AG10803 (cell line): Measurements from ENCODE around the gene CFAP99.

Source experiments
- DNase-seq: peaks from one replicate; pipeline ENCODE4 v3.0.0; 2010; ENCODE audit warnings: low read depth
- H3K4me3 ChIP-seq: 2 replicates; pipeline ENCODE4 v1.5.1; 2011; ENCODE audit warnings: mild to moderate bottlenecking, low read length, control low read depth
- TF ChIP-seq, protein P1 (sequence below): conservative IDR thresholded peaks from 2 replicates; pipeline ENCODE4 v1.5.1; 2011; ENCODE audit warnings: mild to moderate bottlenecking, low read length, control low read depth, inconsistent platforms

Gene CFAP99

GRCh38 chr4:2412534-2412884 lies 6.2 kb upstream of the CFAP99 start:
- H3K4me3 ChIP-seq, result peak overlapping the region; percentile 54
- TF ChIP-seq, protein P1, sequence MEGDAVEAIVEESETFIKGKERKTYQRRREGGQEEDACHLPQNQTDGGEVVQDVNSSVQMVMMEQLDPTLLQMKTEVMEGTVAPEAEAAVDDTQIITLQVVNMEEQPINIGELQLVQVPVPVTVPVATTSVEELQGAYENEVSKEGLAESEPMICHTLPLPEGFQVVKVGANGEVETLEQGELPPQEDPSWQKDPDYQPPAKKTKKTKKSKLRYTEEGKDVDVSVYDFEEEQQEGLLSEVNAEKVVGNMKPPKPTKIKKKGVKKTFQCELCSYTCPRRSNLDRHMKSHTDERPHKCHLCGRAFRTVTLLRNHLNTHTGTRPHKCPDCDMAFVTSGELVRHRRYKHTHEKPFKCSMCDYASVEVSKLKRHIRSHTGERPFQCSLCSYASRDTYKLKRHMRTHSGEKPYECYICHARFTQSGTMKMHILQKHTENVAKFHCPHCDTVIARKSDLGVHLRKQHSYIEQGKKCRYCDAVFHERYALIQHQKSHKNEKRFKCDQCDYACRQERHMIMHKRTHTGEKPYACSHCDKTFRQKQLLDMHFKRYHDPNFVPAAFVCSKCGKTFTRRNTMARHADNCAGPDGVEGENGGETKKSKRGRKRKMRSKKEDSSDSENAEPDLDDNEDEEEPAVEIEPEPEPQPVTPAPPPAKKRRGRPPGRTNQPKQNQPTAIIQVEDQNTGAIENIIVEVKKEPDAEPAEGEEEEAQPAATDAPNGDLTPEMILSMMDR, result no peak
- DNase-seq, result no peak

DNA sequence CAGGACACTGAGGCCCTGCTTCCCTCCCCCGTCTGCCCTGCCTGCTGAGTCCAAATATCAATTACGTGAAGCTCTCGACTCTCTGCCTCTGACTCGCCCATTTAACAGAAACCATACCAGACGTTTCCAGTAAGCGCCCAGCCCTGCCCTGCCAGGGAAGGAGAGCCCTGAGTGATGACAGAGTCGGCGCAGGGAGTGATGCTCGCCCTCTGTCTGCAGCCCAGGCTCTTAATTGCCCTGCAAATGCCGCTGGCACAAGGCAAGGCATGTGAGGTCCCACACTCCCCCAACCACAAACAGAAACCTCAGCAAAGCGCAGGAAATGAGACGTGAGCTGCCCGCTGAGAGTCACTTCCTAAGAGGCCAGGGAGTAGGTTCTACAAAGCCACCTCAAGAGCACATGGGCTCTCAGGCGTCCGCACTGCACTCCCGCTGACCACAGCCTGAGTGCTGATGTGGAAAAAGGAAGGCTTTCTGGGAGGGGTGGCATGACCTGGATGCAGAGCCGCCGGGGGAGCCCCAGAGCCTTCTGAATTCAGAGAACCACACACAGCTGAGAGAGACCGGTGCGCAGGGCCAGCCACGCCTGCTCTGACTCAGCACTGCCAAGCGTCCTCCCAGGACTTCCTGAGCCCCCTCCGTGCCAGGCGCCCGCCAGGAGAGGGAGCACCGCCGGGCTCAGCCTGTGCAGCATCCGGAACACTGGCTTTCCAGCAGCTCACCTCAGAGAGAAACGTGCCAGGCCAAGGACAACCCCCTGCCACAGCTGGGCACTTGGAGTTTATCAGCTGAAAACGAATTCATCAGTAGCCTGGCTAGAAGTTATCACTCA lies 5.7 kb upstream of the CFAP99 start:
- TF ChIP-seq, protein P1, result peak; percentile 54
- DNase-seq, result peak; percentile 88
- H3K4me3 ChIP-seq, result peak overlapping the region; percentile 54

DNA sequence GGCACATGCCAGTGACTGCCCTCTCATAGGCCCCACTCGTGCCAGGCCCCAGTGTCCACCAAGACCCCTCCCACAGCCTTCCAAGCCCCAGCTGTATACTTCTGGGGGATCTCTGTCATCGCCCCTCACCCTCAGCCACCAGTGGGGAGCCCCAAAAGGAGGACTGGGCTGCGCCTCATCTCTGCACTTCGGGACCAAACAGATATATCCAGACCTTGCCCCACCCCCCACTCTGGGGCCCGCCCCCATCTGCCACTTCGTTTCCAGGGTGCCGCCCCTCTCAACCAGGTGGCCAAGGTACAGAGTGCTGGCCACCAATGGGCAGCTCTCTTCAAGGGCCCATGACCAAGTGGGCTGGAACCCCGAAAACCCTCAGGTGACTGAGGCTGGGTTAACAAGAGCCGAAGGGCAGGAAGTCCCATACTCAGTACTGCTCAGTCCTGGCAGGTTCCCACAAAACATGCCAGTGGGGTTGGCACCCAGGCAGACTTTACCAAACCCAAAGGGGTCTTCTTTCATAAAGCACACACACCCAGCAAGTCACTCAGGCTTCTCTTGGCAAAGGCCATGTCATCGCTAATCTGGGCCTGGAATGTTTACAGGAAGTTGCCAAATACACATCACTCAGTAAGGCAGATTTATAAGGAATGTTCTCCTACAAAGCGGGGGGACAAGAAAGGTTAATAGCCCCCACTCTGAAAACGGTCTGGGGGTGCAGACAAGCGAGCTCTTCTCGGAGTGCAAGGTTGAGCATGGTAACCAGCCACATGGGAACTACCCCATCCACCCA lies 4.7 kb upstream of the CFAP99 start:
- peak overlapping the region; percentile 54; the same call in 1 of the 2 replicates for H3K4me3 ChIP-seq
- TF ChIP-seq, protein P1, result no peak
- peak; percentile 33 for DNase-seq

- H3K4me3 ChIP-seq, result no peak overlapping the region
- TF ChIP-seq, protein P1, result no peak
- no peak for DNase-seq
Observed at GRCh38 chr4:2415213-2415612, 3.5 kb upstream of the CFAP99 start.

DNA sequence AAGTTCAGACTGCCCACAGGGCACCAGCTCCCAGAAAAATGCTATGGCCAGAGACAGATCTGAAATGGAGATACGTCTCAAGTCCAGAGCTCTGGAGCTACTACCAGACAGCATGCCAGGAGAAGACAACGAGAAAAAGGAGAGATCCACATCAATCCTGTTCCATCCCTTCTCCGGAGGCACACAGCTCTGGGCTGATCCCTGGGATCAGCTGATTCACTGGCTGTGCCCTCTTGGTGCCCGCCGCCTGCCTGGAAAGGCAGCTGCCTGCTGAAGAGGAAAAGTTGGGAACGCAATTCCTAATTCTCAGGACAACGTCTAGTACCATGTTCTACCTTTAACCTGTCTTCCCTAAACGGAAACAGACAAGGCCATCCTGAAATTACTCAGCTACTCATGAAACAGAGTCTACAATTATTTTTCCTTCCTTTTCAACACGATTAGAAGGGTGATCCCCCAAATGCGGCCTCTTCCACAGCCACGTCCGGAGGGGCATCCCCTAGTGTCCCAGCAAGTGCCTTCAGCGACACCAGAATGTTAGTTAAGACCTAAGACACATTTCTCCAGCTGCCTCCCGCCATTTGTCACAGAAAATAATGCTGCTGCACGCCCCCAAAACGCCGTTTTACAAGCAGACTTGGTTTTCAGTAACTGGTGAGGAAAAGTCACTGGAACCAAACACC lies 2.7 kb upstream of the CFAP99 start:
- H3K4me3 ChIP-seq, result peak overlapping the region; percentile 63
- no peak for DNase-seq
- TF ChIP-seq, protein P1, result no peak

GRCh38 chr4:2416564-2417225 lies 2.1 kb upstream of the CFAP99 start:
- peak; percentile 29 for DNase-seq
- TF ChIP-seq, protein P1, result no peak
- H3K4me3 ChIP-seq, result peak overlapping the region; percentile 63
